Muscle of arm (tissue), 12 donors: ENCODE measurements around the gene CNOT1. TPM values are rescaled to one million over a fixed set of nuclear protein-coding genes. Genes with fewer than 3 reads are reported as not detected.
"Not testable (repeated sequence)": the region's sequence is repeated elsewhere in the genome, so short reads cannot be mapped to it uniquely, and the experiment has no call there.

Experiments
- DNase-seq: peaks from one replicate; pipeline ENCODE4 v3.0.0-alpha.2; 2013
- polyA plus RNA-seq, 12 donors: library from polyadenylated mRNA; unstranded; fragments of 120-200 nt; gene quantifications; one replicate each; pipeline ENCODE4 v1.2.1, GENCODE V29; 2013; ENCODE audit not compliant: insufficient read length in 12 of 12

CNOT1 gene
- polyA plus RNA-seq, 12 donors, result 52.3 to 174 (median 89.1) TPM; not detected in 1

- no peak for DNase-seq
Observed at GRCh38 chr16:58584831-58585505, 44.7 kb downstream of the CNOT1 start.

GRCh38 chr16:58582971-58583765 is 46.5 kb downstream of the CNOT1 start:
- no peak for DNase-seq

DNA sequence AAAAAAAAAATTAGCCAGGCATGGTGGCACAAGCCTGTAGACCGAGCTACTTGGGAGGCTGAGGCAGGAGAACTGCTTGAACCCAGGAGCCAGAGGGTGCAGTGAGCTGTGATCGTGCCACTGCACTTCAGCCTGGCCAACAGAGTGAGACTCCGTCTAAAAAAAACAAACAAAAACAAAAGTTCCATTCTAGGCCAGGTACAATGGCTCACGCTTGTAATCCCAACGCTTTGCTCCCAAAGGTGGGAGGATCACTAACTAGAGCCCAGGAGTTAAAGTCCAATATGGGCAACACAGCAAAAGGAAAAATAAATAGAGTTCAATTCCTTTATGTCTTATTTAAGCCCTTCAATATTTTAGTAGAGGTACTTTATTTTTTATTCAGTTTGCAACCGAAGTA is 47.5 kb downstream of the CNOT1 start:
- no peak for DNase-seq

GRCh38 chr16:58579587-58579986 is 50.0 kb downstream of the CNOT1 start:
- DNase-seq, result no peak

GRCh38 chr16:58578642-58579041 is 51.0 kb downstream of the CNOT1 start:
- DNase-seq, result no peak

DNA sequence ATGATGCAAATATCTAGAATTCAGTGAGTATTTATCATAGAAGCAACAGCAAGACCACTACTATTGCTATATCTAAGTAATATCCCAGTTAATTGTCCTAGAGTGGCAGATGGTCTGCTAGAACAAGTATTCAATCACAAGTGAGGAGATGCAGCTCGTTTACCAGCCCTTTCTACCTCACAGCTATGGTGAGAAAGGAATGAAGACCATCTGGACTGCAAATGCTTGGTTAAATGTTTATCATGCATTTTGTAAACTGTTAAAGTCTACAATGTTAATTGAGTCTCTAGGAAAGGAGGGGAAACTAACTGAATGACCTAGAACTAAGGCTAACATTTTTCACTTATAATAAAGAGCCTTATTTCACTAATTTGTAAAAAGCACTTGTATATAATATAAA is 52.5 kb downstream of the CNOT1 start:
- DNase-seq, result no peak

GRCh38 chr16:58574895-58575294 is 54.7 kb downstream of the CNOT1 start:
- DNase-seq, result no peak

DNA sequence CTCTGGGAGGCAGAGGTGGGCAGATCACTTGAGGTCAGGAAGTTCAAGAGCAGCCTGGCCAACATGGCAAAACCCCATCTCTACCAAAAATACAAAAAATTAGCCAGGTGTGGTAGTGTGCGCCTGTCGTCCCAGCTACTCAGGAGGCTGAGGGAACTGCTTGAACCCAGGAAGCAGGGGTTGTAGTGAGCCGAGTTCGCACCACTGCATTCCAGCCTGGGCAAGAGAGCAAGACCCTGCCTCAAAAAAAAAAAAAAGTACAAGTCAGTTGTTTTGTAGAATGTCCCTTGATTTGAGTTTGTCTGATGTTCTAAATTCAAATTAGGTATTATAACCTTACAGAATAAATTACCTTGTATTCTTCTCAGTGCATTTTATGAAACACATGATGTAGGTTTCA is 63.9 kb downstream of the CNOT1 start:
- DNase-seq, result not testable (repeated sequence)

DNA sequence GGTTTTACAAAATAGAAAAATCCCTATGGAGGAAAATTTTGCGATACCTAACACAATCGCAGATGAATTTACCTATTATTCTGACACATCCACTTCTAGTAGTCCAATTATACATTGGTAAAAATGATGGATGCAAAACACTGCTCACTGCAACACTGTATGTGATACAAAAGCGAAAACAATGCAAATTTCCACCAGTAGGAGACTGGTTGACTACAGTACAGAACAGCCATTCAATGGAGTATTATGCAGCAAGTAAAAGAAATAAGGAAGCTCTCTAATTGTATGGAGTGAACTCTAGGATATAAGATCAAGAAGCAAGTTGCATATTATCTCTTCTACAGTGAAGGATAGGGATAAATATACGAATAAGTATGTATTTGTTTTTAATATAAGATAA is 65.9 kb downstream of the CNOT1 start:
- no peak for DNase-seq

- no peak for DNase-seq
Observed at GRCh38 chr16:58563235-58563634, 66.4 kb downstream of the CNOT1 start.

DNA sequence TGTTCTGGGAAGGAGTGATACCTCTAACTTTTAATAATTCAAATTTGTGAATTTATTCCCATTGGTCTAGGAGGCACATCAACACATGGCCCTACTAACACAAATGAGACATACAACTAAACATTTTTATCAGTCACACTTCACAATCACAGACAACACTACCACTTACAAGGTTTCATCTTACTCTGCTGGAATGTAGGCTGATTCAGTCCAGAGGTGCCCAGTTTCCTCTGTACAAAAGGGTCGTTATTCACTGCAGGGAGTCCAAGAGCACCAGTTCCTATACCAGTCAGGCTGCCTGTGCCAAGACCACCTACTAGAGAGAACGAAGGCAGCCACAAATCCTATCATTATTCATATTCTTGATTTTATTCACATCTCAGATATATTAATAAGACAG is 72.9 kb downstream of the CNOT1 start:
- no peak for DNase-seq

DNA sequence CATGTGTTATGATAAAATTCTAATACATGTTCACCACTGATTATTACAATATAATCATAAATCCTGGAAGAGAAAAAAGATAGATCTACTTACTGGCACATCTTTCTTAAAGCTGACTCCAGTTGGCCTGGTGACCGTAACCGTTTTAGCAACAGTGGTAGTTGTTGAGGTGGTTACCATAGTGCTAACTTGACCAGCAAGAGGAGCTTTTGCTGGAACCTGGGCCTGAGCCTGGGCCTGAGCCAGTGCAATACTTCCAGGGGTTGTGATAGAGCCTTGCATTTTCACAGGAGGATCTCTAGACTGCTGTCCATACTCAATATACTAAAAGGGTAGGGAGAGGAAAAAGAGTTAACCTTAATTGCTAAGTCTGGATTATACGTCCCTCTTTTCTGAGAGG is 78.1 kb downstream of the CNOT1 start:
- peak; percentile 15 for DNase-seq

DNA sequence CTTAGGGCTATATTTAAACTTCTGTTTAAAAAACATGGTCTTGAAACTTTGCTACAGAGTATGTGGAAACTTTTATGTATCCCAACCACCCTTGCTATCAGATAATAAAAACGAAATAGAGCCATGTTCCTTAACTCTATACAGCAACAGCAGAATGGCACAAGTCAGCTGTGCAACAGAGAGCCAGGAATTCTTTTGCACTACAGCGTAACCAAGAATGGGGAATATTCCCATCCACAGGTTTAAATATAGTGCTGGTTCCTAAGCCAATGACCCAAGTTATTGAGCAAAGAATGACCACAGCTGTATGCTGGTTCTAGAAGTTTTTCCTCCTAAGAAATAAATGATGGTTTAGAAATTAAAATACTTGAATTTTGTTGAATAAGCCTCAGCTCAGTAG is 81.2 kb downstream of the CNOT1 start:
- DNase-seq, result no peak

DNA sequence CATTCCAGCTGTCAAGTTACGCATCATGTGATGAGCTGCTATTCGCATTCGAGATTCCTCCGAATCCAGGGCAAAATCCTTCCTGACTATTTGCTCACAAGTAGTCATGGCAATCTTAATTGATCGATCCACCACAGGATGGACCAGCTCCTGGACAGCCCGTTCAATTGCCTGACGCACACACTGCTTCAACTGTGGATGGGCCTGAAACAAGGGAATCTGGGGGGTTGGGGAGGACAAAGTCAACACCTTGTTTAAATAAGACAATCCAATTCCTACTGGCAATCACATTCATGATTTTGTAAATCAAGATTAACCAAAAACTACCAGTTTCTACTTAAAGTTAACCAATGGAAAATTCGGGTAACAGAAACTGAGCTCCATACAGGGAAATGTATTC is 85.9 kb downstream of the CNOT1 start:
- no peak for DNase-seq

- no peak for DNase-seq
Observed at GRCh38 chr16:58542291-58542690, 87.3 kb downstream of the CNOT1 start.

DNA sequence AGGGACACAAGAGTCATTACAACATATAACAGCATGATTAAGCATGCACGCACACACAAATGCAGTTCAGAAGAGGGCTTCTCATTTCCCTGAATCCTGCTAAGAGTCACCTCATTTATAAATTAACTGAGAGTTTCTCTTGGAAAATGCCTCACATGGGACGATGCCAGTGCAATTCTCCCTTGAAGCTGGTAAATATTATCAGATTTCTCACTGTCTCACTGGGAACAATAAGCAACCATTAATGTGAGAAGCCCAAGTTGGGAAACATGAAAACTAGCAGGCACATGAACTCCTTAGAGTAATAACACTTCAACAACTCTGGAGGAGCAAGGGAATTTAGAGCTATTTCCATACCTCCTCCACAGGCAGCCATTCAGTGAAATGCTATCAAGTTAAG is 87.9 kb downstream of the CNOT1 start:
- no peak for DNase-seq

- DNase-seq, result no peak
Observed at GRCh38 chr16:58537124-58537906, 92.3 kb downstream of the CNOT1 start.

DNA sequence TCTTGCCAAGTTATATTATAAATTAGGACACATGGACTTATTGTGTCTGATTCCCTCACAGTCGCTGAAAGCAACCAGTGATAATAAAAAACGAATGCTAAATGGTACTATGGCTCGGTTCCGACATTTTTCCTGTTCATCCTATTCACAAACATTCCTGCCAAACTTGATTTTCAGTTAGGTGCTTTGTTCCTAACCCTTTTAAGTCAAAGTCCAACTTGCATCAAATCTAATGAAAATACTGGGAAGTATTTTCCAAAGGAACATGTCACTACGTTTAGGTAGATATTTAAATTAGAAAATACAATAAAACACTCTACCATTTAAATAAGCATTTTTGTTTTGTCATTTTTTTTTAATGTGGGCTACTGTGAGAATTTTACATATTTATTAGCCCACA is 93.3 kb downstream of the CNOT1 start:
- no peak for DNase-seq

- DNase-seq, result no peak
Observed at GRCh38 chr16:58535100-58535499, 94.5 kb downstream of the CNOT1 start.

DNA sequence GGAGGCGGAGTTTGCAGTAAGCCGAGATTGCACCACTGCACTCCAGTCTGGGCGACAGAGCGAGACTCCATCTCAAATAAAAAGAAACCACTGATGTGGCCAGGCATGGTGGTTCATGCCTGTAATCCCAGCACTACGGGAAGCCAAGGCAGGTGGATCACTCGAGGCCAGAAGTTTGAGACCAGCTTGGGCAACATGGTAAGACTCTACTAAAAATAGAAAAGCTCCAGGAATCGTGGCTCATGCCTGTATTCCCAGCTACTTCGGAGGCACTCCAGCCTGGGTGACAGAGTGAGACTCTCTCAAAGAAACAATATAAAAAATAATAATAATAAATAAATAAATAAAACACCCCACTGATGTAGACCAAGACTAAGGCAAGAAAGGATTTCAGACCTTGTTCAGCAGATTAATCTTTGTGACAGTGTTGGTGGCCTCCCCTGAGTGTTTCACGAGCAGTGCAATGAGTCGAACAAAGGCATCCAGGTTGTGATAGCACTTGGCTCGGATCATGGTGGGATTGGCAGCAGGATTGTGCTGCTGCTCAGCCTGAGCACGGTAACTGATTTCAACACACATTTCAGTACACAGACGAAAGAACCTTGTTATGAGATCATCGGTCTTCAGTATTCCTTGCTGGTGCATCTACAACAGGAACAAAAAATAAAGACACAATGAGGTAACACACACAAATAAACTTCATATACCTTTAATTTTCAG is 95.7 kb downstream of the CNOT1 start:
- DNase-seq, result no peak

DNA sequence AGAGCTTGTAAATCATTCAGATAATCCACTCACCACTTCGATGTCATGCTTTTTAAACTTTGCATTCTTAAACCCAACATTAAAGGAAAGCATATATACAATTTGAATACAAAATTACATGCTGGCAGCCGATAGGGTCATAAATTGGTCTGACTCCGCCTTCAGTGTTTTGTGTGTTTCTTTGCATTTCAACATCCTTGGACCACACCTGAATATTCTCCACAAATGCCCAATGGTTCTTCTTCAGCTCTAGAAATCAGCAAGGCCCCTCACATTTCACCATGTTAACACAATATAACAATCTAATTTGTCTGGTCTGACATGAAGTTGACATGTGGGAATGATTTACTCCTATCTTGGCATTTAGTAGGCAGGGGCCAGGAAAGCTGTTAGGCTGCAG is 97.2 kb downstream of the CNOT1 start:
- no peak for DNase-seq

GRCh38 chr16:58530179-58530578 is 99.4 kb downstream of the CNOT1 start:
- DNase-seq, result no peak
